Measurements from ENCODE around the gene MTRR.

The MTRR gene

GRCh38 chr5:7850395-7851239 is 18.3 kb upstream of the MTRR start, which contains the start of gene CFAP90:
Gene CFAP90, minus strand, starts transcription at chr5:7851133. Its CDS starts 112 bp downstream, at chr5:7851021.
- H3K4me1 ChIP-seq (ENCODE audit: insufficient read depth, low read length), result no peaks in the 10 kb centered on the region
- no peaks in the 10 kb centered on the region for H3K36me3 ChIP-seq (ENCODE audit: insufficient read depth, low read length)
- no peak for ATAC-seq (ENCODE audit: insufficient read depth, low read depth)
- H3K4me2 ChIP-seq (ENCODE audit: insufficient read depth, low read length), result no peak within 1 kb of the TSS
- TF ChIP-seq CTCF (IDR thresholded peaks at IDR 0.05; ENCODE audit: borderline replicate concordance, extremely low read depth, low read length, poor library complexity, severe bottlenecking) (no peak), EZH2 (IDR thresholded peaks at IDR 0.05; ENCODE audit: borderline replicate concordance, low read depth, low read length, severe bottlenecking) (no peak)
- H3K27ac ChIP-seq (ENCODE audit: low read length), result no peak within 1 kb of the TSS
- no peaks in the 10 kb centered on the region for H3K79me2 ChIP-seq (ENCODE audit: insufficient read depth, low read length)
- H3K27me3 ChIP-seq (ENCODE audit: insufficient read depth, low read length, poor library complexity), result no peaks in the 10 kb centered on the region
- H4K20me1 ChIP-seq (ENCODE audit: insufficient read depth, low read length), result no peaks in the 10 kb centered on the region
- H3K9me3 ChIP-seq (ENCODE audit: insufficient read depth, low read length, severe bottlenecking), result peaks cover 5% of the 10 kb centered on the region
- DNase-seq, result no peak
- no peak within 1 kb of the TSS for H3K9ac ChIP-seq (ENCODE audit: low read depth, low read length)
- no peak within 1 kb of the TSS for H2AFZ ChIP-seq (ENCODE audit: low read depth, low read length)
- no peak within 1 kb of the TSS for H3K4me3 ChIP-seq (ENCODE audit: low read depth in 1 of 2, low read length in 2 of 2)

- TF ChIP-seq CTCF (IDR thresholded peaks at IDR 0.05; ENCODE audit: borderline replicate concordance, extremely low read depth, low read length, poor library complexity, severe bottlenecking), result no peak
- TF ChIP-seq EZH2 (IDR thresholded peaks at IDR 0.05; ENCODE audit: borderline replicate concordance, low read depth, low read length, severe bottlenecking), result no peak
- DNase-seq (no peak), ATAC-seq (ENCODE audit: insufficient read depth, low read depth) (no peak)
- Histone ChIP-seq H3K27me3 (ENCODE audit: insufficient read depth, low read length, poor library complexity) (no peaks in the 10 kb centered on the region), H3K9ac (ENCODE audit: low read depth, low read length) (no peak overlapping the region), H3K27ac (ENCODE audit: low read length) (no peak overlapping the region), H3K4me2 (ENCODE audit: insufficient read depth, low read length) (no peak overlapping the region), H2AFZ (ENCODE audit: low read depth, low read length) (no peak overlapping the region), H4K20me1 (ENCODE audit: insufficient read depth, low read length) (no peaks in the 10 kb centered on the region), H3K36me3 (ENCODE audit: insufficient read depth, low read length) (no peaks in the 10 kb centered on the region), H3K4me3 (ENCODE audit: low read depth in 1 of 2, low read length in 2 of 2) (no peak overlapping the region), H3K79me2 (ENCODE audit: insufficient read depth, low read length) (no peaks in the 10 kb centered on the region), H3K9me3 (ENCODE audit: insufficient read depth, low read length, severe bottlenecking) (peaks cover 5% of the 10 kb centered on the region), H3K4me1 (ENCODE audit: insufficient read depth, low read length) (no peaks in the 10 kb centered on the region)
Measured at GRCh38 chr5:7851240-7851592, 17.7 kb upstream of the MTRR start.

- no peak overlapping the region for H3K27ac ChIP-seq (ENCODE audit: low read length)
- H3K9ac ChIP-seq (ENCODE audit: low read depth, low read length), result no peak overlapping the region
- DNase-seq (no peak), ATAC-seq (ENCODE audit: insufficient read depth, low read depth) (no peak)
- no peak overlapping the region for H3K4me3 ChIP-seq (ENCODE audit: low read depth in 1 of 2, low read length in 2 of 2)
- no peak overlapping the region for H2AFZ ChIP-seq (ENCODE audit: low read depth, low read length)
- H3K9me3 ChIP-seq (ENCODE audit: insufficient read depth, low read length, severe bottlenecking), result peaks cover 5% of the 10 kb centered on the region
- TF ChIP-seq CTCF (IDR thresholded peaks at IDR 0.05; ENCODE audit: borderline replicate concordance, extremely low read depth, low read length, poor library complexity, severe bottlenecking), result no peak
- TF ChIP-seq EZH2 (IDR thresholded peaks at IDR 0.05; ENCODE audit: borderline replicate concordance, low read depth, low read length, severe bottlenecking), result no peak
- H4K20me1 ChIP-seq (ENCODE audit: insufficient read depth, low read length), result no peaks in the 10 kb centered on the region
- H3K27me3 ChIP-seq (ENCODE audit: insufficient read depth, low read length, poor library complexity), result no peaks in the 10 kb centered on the region
- H3K36me3 ChIP-seq (ENCODE audit: insufficient read depth, low read length), result no peaks in the 10 kb centered on the region
- no peaks in the 10 kb centered on the region for H3K4me1 ChIP-seq (ENCODE audit: insufficient read depth, low read length)
- H3K4me2 ChIP-seq (ENCODE audit: insufficient read depth, low read length), result no peak overlapping the region
- no peaks in the 10 kb centered on the region for H3K79me2 ChIP-seq (ENCODE audit: insufficient read depth, low read length)
Measured at GRCh38 chr5:7851617-7852289, 17.2 kb upstream of the MTRR start.

All from DND-41 (cell line).